Activated CD8-positive, alpha-beta memory T cell treated with anti-CD3 and anti-CD28 coated beads for 1 hour (primary cell): ENCODE results near the gene COL6A5.
"Not testable (repeated sequence)": the region's sequence is repeated elsewhere in the genome, so short reads cannot be mapped to it uniquely, and the experiment has no call there.

ENCODE experiments used
- DNase-seq, 2 donors: peaks; one replicate each; pipeline ENCODE4 v3.0.0-alpha.2; 2020; ENCODE audit warnings: low read depth in 1 of 2; ENCODE audit errors: extremely low read depth in 1 of 2

The COL6A5 gene

DNA sequence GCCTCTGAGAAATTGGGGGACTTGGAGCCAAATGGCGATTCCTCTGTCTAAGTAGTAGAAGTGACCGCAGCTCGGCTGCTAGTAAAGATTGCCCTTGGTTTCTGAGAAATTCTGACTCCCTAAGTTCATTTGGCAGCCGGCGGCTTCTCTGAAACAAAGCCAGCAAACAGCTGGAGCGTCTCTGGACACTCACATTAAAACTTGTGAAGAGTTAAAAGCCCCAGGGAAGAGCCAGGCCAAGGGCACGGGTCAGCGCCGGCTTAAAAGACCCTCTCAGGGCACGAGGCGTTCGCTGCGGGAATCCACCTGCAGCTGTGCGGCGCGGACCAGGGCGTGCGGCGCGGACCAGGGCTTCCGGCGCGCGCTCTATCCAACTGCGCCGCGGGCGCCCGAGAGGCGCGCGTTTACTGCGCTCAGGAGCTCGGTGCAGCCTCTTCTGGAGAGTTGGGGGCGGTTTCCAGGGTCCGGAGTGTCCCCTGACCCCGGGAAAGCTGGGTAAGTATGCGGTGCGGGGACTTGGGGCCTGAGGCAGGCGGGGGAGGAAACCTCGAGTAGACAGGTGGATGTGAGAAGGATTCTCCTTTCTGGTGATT is at the start of gene COL6A5:
COL6A5 (plus strand) TSS at position 186 of the 593 bp plus-strand sequence. CDS start 27,967 bp downstream, outside the sequence.
- DNase-seq, result no peak

DNA sequence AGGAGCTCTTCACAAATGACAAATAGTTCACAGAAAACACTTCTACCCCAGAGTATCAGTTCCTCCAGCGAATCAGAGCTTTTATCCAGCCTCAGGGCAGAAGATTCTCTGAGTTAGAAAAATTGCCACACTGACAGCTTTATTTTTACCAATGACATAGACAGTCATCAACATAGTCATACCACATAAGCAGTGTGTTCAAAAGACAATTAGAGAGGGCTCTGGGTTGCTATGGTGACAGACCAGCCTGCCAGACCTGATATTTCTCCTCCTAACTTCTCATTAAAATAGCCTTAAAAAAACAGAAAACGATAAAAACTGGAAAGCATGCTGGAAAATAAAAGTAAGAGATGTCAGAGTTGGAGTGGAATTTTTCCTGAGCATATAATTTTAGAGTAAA is 45.9 kb upstream of the COL6A5 start:
- DNase-seq, result no peak

DNA sequence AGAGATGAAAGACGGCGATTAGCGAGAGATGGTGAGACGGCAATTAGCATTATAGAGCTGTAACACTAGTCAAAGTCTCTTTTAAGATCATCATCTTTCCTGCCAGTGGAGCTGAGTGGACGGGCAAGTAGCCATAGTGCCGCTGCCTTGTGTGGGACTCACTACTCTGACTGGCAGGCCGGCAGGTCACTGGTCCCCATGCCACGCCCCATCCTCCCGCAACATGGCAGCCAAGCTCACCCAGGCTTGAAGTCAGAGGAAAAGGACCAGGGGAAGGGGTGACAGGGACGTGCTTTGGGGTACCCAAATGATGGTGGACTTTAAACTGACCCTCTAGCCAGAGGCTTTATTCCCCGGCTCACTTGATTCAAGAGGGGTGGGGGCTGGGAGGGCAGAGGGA is 44.6 kb upstream of the COL6A5 start:
- no peak for DNase-seq

GRCh38 chr3:130310109-130310508 is 35.4 kb upstream of the COL6A5 start:
- DNase-seq, result no peak

DNA sequence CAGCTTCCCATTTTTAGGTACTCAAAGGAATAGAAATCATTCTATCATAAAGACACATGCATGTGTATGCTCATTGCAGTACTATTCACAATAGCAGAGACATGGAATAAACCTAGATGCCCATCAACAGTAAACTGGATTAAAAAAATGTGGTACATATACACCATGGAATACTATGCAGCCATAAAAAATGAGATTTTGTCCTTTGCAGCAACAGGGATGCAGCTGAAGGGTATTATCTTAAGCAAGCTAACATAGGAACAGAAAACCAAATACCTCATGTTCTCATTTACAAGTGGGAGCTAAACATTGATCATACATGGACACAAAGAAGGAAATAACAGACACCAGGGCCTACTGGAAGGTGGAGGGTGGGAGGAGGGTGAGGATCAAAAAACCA is 33.1 kb upstream of the COL6A5 start:
- DNase-seq, result no peak

- no peak for DNase-seq
Measured at GRCh38 chr3:130316169-130316568, 29.3 kb upstream of the COL6A5 start.

DNA sequence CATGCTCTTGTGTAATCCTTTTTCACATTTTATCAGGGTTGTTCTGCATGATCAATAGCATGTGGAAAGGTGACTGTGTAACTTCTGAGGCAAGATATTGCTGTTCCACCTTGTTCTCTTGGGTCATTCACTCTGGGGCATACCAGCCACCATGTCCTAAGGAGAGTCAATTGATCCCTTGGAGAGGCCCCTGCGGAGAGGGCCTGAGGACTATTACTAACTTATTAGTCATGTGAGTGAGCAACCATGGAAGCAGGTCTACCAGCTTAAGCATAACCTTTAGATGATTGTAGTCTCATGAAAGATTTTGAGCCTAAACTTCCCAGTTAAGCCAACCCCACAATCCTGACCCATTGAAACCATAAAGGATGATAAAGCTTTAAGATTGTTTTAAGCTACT is 22.0 kb upstream of the COL6A5 start:
- DNase-seq, result no peak

GRCh38 chr3:130340766-130341165 is 4.7 kb upstream of the COL6A5 start:
- DNase-seq, result no peak

GRCh38 chr3:130341388-130341787 is 4.1 kb upstream of the COL6A5 start:
- no peak for DNase-seq

- DNase-seq, result no peak
Measured at GRCh38 chr3:130341882-130342281, 3.6 kb upstream of the COL6A5 start.

DNA sequence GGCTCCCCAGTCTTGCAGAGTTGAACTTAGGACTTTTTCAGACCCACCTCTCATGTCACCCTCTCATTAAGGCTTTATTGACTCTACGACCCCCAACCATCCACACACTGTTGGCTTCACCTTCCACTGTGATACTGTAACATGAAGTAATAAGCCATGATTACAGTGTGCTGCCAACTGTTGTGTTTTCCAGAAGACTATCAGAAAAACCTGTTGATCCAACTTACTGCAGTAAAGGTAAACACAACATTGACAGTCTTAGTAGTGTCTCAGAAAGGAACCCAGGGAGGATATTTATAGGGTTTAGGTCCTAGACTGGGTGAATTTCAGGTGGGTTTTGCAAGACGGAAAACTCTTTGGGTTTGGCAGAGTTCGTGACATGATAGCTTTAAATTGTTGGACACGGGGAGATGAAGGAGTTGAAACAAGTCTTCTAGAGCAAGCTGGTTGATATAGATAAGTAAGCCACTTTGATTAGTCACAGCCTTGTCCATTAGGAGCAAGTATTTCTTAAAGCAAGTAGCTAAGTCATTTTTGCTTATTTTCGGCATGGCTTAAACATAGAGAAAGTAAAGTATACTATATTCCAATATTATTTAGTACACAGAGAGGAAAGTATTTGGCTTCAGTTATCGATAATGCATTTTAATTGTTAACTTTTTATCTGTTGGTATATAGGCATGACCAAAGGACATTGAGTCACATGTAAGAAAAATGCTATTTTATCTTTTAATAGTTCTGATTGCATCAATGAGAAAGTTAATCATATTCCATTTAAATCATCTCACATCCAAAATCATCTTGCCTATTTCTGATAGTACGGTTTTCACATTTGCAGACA is 2.4 kb upstream of the COL6A5 start:
- no peak for DNase-seq

- not testable (repeated sequence) for DNase-seq
Measured at GRCh38 chr3:130348258-130348657, 2.8 kb downstream of the COL6A5 start.

DNA sequence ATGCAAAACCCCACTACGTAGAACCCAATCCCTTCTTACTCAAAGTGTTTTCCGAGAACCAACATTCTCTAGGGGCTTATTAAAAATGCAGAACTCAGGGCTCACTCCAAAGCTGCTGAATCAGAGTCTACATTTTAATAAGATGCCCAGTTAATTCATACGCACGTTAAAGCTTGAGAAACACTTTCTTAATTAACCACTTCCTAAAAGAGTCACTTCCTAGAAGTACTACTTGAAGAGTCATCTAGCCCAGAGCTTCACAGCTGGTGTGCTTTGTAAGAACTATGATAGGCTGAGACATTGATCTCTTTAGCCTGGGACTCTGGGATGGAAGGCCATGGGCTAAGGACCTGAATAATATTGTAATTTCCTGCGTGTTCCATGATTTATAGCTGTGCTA is 9.0 kb downstream of the COL6A5 start:
- no peak for DNase-seq

DNA sequence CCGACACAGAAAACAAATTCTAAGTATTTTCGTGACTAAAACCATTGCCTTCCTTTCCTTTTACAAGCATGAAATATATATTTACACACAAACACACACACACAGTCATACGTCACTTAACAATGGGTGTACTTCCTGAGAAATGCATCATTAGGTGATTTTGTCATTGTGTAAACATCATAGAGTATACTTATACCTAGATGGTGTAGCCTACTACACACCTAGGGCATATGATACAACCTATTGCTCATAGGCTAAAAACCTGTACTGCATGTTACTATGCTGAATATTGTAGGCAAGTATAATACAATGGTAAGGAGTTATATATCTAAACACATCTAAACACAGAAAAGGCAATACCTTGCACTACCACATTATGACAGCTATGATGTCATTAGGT is 28.6 kb downstream of the COL6A5 start:
- DNase-seq, result no peak

DNA sequence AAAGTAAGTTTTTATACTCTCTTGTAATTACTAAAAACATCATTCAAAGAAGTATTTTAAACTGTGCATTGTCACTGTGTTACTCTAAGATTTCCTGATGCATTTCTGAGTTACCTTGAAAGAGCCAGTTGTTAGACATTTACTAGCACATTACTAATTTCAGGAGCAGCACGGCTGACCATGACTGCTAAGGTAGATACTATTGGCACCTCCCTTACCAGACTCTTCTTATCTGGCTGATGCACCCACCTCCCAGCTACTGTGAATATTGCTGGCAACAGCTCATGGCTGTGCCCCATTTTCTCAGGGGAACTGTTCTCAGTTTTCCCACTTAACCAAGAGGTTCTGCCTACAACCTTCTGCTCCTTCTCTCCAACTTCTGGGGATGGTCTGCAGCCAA is 29.4 kb downstream of the COL6A5 start:
- no peak for DNase-seq

- DNase-seq, result no peak
Measured at GRCh38 chr3:130377960-130378676, 32.6 kb downstream of the COL6A5 start.

DNA sequence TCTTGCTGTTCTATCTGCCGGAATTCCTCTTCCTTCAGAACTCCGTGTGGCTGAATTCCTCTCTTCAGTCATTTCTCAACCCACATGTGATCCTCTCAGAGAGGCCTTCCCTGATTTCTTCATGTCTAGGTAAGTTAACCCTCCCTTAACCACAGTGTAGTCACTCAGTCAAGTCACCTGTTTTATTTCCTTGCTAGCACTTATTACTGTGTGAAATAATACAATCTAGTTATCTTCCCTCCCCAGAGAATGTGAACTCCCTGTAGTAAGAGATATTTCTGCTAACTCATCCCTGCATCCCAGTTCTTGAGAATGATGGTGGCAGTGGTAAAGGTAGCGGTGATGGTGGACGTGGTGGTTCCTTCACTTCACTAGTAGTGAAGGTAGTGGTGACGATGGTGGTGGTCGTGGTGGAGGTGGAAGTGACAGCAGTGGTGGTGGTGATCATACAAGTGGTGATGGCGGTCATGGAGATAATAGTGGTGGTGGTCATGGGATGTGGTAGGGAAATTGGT is 33.3 kb downstream of the COL6A5 start:
- no peak for DNase-seq

GRCh38 chr3:130379274-130379673 is 33.8 kb downstream of the COL6A5 start:
- no peak for DNase-seq

DNA sequence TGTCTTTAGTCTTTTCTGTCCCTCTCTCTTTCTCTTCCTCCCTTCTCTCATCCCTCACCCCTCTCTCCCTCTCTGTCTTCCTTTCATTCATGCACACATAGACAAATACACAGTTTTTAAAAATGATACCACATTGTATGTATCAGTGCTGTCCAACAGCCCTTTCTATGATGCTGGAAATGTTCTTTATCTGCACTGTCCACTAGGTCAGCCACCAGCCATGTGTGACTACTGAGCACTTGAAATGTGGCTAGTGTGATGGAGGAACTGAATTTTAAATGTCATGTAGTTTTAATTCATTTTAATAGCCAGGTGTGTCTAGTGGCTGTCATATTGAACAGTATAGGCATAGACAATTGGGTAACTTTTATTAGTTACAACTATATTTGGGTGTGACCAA is 34.9 kb downstream of the COL6A5 start:
- no peak for DNase-seq

DNA sequence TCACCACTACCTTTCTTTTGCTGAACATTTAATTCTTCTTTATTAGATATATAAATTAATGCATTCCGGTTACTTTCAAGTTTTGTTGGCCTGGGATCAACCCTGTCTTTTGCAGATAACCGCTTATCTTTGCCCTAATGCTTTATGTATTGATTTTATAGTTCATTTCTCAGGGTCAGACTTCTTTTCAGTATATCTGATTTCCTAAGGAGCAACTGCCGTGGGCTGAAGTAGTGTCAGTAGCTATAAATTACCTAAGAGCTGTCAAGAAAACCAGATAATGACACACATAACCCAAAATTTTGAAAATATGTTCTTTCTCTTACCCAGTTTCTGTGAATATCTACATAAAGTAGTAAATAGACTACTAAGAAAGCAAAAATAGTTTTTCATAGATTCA is 38.0 kb downstream of the COL6A5 start:
- no peak for DNase-seq

DNA sequence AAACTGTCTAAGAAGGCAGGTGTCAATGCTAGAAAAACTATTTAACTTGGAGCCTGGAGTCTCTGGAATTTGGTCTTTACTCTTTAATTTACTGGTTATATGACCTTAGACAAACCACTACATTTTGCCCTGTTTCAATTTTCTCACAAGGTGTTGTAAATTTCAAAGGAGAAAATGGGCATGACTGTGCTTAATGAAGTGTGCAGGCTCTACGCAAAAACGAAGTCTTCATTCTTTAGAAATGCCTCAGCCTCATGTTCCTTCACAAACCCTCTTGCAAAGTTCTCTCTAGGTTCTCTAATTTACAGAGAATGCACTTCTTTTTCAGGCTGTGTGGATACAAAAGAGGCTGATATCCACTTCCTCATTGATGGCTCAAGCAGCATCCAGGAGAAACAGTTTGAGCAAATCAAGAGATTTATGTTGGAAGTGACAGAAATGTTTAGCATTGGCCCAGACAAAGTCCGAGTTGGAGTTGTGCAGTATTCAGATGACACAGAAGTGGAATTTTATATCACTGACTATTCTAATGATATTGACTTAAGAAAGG is 39.1 kb downstream of the COL6A5 start:
- DNase-seq, result no peak
